GM21515 (cell line): Measurements from ENCODE around the gene TASP1.

Experiments used
- ATAC-seq: cut with Tn5 transposase; IDR thresholded peaks from one replicate; pipeline ENCODE4 v1.9.1; 2021; ENCODE audit not compliant: unreplicated experiment

The TASP1 gene

DNA sequence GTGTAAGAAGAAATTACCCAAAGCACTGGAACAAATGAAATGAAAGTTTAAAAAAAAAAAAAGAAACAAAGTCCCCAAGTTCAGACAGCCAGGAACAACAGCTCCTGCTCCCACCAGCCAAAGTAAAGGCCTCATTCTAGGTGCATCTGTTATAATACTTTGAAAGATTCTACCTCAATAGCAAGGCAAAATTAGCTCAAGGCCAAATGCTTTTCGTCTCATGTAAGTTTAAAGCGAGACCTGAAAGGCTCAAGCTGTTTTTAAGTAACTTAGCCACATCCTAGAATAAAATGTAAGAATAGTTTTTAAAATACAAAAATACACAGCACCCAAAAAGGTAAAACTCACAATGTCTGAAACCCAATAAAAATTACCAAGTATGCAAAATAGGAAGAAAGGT lies 64.7 kb downstream of the TASP1 start:
- no peak for ATAC-seq

- no peak for ATAC-seq
These were observed 67.1 kb downstream of the TASP1 start for GRCh38 chr20:13571662-13572061.

DNA sequence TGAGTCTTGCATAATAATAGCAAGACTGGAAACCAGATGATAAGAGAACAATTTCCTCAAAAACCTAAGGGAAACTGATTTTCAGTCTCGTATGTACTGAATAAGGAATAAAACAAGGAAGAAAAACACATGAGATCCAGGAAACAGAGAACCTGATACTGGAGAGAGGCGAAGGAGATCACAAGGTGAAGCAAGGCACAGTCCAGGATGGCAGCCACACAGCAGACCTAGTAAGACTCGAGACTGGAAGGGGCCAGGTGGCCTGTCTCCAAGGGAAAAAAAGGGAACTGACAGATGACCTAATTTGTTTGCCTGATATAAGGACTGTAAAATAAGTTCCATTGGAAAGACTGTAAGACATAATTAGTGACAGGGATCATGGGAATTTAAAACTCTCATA lies 71.1 kb downstream of the TASP1 start:
- ATAC-seq: no peak

GRCh38 chr20:13563854-13564253 lies 74.9 kb downstream of the TASP1 start:
- no peak for ATAC-seq

DNA sequence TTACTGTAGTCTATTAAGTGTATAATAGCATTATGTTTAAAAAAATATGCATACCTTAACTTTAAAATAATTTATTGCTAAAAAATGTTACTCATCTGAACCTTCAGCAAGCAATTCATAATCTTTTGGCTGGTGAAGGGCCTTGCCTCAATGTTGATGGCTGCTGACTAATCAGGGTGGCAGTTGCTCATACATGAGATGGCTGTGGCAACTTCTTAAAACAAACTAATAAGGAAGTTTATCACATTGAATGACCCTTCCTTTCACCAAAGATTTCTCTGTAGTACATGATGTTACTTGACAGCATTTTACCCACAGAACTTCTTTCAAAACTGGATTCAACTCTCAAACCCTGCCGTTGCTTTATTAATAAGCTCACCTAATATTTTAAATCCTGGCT lies 84.0 kb downstream of the TASP1 start:
- ATAC-seq: no peak

DNA sequence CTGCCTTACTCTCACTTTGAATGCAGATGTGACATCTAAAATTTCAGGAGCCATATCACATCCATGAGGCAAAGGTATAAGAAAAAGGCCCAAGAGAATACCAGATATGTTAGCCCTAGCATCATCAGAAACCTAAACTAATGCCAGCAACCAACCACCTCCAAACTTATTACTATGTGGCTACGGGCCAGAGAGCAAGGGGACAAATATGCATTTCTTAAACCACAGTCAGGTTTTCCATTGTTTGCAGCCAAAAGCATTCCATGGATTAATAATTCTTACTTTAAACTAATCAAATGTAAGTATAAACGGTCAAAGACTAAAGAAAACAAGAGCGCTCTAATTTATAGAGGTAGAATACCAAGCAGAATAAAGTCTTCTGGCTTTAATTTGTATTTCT lies 84.7 kb downstream of the TASP1 start:
- no peak for ATAC-seq

GRCh38 chr20:13552061-13552460 lies 86.7 kb downstream of the TASP1 start:
- no peak for ATAC-seq

DNA sequence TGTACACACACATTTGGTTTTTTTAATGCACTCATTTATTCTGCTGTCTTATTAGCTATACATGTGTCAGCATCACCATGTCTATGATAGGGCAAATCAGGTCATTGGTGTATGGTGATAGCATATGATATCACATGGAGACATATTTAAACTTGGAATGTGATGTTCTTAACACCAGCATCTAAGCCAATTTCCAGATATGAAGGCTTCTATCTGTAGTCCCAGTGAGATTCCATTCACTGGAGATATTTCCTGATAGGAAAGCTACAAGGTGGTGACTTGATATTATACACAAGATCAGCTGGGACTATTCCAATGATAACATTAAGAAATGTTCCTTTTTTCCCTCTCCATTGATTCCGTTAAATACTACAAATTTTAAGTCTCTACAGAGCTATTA lies 89.3 kb downstream of the TASP1 start:
- no peak for ATAC-seq

GRCh38 chr20:13546497-13547131 lies 92.1 kb downstream of the TASP1 start:
- peak; percentile 77 for ATAC-seq

DNA sequence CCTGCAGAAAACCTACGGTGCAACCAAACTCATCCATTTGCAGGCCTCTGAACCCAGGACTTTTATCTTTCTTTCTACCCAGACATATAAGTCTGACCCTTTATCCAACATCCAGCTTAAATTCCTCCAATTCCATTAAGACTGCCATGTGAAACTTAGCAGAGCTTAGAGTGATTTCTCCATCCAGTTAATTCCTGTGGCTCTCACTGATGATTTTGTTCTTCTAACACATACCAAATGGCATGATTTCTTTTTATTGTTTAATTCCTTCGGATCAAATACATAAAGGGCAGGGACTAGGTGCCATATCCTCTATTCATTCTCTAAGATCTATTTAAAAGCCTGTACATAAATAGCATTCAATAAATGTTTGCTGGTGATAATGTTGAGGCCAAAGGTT lies 92.9 kb downstream of the TASP1 start:
- ATAC-seq: no peak

- ATAC-seq: no peak
These were observed 94.9 kb downstream of the TASP1 start for GRCh38 chr20:13543783-13544182.

DNA sequence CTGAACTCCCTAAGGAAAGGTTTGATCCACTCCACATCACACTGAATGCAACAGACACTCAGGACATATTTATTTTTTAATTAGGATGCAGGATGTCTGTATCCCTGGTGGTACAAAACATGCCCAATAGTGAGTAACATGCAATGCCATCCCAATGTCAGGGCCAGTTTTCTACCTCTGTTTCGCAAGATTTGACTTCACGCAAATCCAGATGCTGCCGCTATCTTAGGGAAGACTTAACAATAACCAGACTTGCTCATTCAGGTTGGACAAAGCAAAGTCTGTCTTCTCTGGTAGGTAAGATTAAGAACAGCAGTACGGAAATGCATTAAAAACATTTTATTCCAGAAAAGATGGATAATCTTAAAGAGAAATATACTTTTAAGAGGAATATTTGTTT lies 103.1 kb downstream of the TASP1 start:
- no peak for ATAC-seq

- no peak for ATAC-seq
These were observed 104.8 kb downstream of the TASP1 start for GRCh38 chr20:13533946-13534345.

- ATAC-seq: no peak
These were observed 108.6 kb downstream of the TASP1 start for GRCh38 chr20:13530146-13530545.

DNA sequence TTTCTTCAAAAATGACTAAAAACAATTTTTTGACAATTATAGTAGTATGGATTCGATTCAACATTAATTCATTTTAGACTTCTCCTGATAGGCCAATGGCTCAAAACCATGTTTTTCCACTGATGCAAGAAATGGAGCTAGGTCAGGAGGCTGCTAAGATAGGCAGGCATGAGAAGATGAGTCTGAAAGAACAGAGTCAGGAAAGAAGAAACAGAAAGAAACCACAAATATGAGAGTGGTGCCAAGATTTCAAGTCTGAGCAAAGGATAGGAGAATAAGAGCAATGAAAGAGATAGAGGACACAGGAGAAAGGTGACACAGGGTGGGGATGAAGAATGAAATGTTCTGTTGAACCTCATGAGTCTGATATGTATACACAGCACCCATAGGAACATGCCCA lies 112.2 kb downstream of the TASP1 start:
- ATAC-seq: no peak

GRCh38 chr20:13525225-13525940 lies 113.3 kb downstream of the TASP1 start:
- no peak for ATAC-seq

- no peak for ATAC-seq
These were observed 114.4 kb downstream of the TASP1 start for GRCh38 chr20:13524339-13524738.

- no peak for ATAC-seq
These were observed 120.9 kb downstream of the TASP1 start for GRCh38 chr20:13517831-13518230.

- no peak for ATAC-seq
These were observed 122.8 kb downstream of the TASP1 start for GRCh38 chr20:13515796-13516558.

GRCh38 chr20:13515291-13515690 lies 123.4 kb downstream of the TASP1 start:
- no peak for ATAC-seq

DNA sequence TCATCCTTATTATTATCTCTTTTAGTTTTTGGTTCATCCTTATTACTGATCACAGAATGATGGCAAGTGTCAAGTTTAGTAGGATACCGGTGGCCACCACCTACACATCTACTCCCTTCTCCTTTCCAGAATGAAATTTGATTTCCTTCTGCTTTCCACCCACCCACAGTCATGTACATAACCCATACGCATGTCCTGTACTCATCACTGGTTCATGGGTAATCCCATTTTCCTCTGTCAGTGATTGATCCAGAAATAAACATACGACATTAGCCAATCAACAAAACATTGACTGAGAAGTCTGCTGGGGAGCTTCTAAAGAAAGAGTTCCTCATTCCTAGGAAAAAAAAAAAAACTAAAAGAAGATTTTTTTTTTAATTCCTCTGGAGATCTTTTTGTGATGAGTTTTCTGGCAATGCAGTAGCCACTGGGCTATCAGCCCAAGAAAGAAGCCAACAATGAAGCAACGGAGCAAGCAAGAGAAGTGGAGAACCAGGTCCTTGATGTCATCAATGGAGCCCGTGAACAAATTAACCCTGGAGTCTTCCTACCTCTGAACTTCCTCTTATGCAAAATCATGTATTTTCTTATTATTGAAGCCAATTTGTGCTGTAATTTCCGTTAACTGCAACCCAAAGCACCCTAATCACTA lies 127.8 kb downstream of the TASP1 start:
- ATAC-seq: no peak

- no peak for ATAC-seq
These were observed 131.1 kb downstream of the TASP1 start for GRCh38 chr20:13507646-13508045.
